Body of pancreas (tissue), 4 donors: ENCODE results near the gene PRR19.

Experiments used
- CTCF ChIP-seq, 7 experiments: fragments of 450-650 bp in 4 of 7; fragments of 200-600 bp in 3 of 7; sonication (generic) in 3 of 7; IDR thresholded peaks; one replicate each; pipeline ENCODE4 v1.5.1; 2016 to 2019; ENCODE audit warnings: antibody characterized with exemption in 7 of 7
- POLR2A ChIP-seq, 3 donors: fragments of 450-650 bp; IDR thresholded peaks; one replicate each; pipeline ENCODE4 v1.6.1; 2016; ENCODE audit warnings: antibody characterized with exemption in 3 of 3, mild to moderate bottlenecking in 2 of 3

GRCh38 chr19:42295831-42296525 lies 6.0 kb upstream of the PRR19 start:
- TF ChIP-seq CTCF (IDR thresholded peaks at IDR 0.05) (peak; percentile 84 to 94 (median 90)), POLR2A (IDR thresholded peaks at IDR 0.05) (no peak)
